ENCODE data around the gene DNM1. TPM values are rescaled to one million over a fixed set of nuclear protein-coding genes. Genes with fewer than 3 reads are reported as not detected.

DNM1 gene
- total and polyA plus RNA-seq, 10 of the 15 experiments (the other 5 are each of a cell fraction or from before 2014, with no cell fraction given), result 0.06 to 0.67 (median 0.19) TPM; not detected in 3

DNA sequence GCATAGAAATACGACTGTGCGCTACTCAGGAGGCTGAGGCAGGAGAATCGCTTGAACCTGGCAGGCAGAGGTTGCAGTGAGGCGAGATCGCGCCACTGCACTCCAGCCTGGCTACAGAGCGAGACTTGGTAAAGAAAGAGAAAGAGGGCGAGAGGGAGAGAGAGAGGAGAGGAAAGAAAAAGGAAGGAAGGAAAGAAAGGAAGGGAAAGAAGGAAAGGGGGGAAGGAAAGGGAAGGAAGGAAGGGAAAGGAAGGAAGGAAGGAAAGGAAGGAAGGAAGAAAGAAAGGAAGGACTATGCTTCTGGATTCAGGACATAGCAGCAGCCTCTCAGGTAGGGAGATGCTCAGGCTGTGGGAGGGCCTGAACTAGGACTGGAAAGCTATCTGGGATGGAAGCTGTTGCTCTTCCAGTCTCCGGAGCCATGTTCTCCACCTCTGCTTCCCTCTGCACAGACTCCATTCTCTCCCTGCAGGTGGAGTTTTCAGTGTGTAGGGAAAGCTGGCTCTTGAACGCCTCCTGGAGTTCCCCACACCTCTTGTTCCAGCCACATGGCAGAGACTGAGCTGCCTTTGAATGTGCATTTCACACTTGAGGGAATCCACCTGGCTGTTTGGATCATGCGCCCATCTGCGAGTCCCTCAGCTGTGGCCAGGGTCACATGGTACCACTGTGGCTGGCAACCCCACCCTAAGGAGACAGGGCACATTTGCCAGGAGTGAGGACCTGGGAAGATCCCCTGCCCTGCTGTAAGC is 82.0 kb downstream of the DNM1 start:
- RAD21 ChIA-PET (ENCODE audit: unreplicated experiment), result interaction anchor here (0.5 kb wide), 1 partner anchor 23 kb away, joined by 3 read pairs; no protein-coding TSS in a partner anchor
- Histone ChIP-seq H3K4me2 (ENCODE audit: control insufficient read depth, insufficient read depth) (no peak overlapping the region), H3K9me3 (replicated peaks; ENCODE audit: control insufficient read depth, insufficient read depth, low read length) (no peaks in the 10 kb centered on the region), H3K9ac (ENCODE audit: control insufficient read depth, insufficient read depth, low read length) (no peak overlapping the region), H3K27ac (ENCODE audit: control insufficient read depth, insufficient read depth) (no peak overlapping the region), H4K20me1 (ENCODE audit: control insufficient read depth, insufficient read depth) (no peaks in the 10 kb centered on the region), H3K79me2 (ENCODE audit: control insufficient read depth, insufficient read depth, low read length) (no peaks in the 10 kb centered on the region), H3K4me3 (no peak overlapping the region), H3K36me3 (ENCODE audit: control insufficient read depth in 2 of 2, insufficient read depth in 2 of 2, low read length in 1 of 2) (no peaks in the 10 kb centered on the region), H2AFZ (ENCODE audit: control insufficient read depth, low read depth, low read length) (no peak overlapping the region), H3K27me3 (replicated peaks in 1 of 2; ENCODE audit: control insufficient read depth in 2 of 2, insufficient read depth in 2 of 2, low read length in 1 of 2) (no peaks in the 10 kb centered on the region; a peak in 1 of 4 replicates), H3K4me1 (ENCODE audit: control insufficient read depth, insufficient read depth, low read length) (no peaks in the 10 kb centered on the region)
- SMC1A ChIA-PET (ENCODE audit: uncharacterized antibody, unreplicated experiment), result interaction anchor here (1.0 kb wide), 1 partner anchor 19 kb away, joined by 3 read pairs; no protein-coding TSS in a partner anchor
- no peak for TF ChIP-seq SMC3 (IDR thresholded peaks at IDR 0.05; ENCODE audit: borderline replicate concordance, low read length)
- TF ChIP-seq, protein P1, sequence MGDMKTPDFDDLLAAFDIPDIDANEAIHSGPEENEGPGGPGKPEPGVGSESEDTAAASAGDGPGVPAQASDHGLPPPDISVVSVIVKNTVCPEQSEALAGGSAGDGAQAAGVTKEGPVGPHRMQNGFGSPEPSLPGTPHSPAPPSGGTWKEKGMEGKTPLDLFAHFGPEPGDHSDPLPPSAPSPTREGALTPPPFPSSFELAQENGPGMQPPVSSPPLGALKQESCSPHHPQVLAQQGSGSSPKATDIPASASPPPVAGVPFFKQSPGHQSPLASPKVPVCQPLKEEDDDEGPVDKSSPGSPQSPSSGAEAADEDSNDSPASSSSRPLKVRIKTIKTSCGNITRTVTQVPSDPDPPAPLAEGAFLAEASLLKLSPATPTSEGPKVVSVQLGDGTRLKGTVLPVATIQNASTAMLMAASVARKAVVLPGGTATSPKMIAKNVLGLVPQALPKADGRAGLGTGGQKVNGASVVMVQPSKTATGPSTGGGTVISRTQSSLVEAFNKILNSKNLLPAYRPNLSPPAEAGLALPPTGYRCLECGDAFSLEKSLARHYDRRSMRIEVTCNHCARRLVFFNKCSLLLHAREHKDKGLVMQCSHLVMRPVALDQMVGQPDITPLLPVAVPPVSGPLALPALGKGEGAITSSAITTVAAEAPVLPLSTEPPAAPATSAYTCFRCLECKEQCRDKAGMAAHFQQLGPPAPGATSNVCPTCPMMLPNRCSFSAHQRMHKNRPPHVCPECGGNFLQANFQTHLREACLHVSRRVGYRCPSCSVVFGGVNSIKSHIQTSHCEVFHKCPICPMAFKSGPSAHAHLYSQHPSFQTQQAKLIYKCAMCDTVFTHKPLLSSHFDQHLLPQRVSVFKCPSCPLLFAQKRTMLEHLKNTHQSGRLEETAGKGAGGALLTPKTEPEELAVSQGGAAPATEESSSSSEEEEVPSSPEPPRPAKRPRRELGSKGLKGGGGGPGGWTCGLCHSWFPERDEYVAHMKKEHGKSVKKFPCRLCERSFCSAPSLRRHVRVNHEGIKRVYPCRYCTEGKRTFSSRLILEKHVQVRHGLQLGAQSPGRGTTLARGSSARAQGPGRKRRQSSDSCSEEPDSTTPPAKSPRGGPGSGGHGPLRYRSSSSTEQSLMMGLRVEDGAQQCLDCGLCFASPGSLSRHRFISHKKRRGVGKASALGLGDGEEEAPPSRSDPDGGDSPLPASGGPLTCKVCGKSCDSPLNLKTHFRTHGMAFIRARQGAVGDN (IDR thresholded peaks at IDR 0.05), result no peak
- TF ChIP-seq JUNB (IDR thresholded peaks at IDR 0.05), result no peak
- no peak for TF ChIP-seq CHD4 (IDR thresholded peaks at IDR 0.05)
- no peak for TF ChIP-seq KAT2A (conservative IDR thresholded peaks at IDR 0.05; ENCODE audit: control insufficient read depth, low read depth, low read length)
- no peak for TF ChIP-seq RB1 (IDR thresholded peaks at IDR 0.05; ENCODE audit: borderline replicate concordance)
- no peak for TF ChIP-seq HDAC2 (IDR thresholded peaks at IDR 0.05)
- TF ChIP-seq ASH2L (IDR thresholded peaks at IDR 0.05; ENCODE audit: borderline replicate concordance, low read depth), result no peak
- TF ChIP-seq ZNF24 (IDR thresholded peaks at IDR 0.05), result no peak
- TF ChIP-seq, protein P2, sequence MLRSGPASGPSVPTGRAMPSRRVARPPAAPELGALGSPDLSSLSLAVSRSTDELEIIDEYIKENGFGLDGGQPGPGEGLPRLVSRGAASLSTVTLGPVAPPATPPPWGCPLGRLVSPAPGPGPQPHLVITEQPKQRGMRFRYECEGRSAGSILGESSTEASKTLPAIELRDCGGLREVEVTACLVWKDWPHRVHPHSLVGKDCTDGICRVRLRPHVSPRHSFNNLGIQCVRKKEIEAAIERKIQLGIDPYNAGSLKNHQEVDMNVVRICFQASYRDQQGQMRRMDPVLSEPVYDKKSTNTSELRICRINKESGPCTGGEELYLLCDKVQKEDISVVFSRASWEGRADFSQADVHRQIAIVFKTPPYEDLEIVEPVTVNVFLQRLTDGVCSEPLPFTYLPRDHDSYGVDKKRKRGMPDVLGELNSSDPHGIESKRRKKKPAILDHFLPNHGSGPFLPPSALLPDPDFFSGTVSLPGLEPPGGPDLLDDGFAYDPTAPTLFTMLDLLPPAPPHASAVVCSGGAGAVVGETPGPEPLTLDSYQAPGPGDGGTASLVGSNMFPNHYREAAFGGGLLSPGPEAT (IDR thresholded peaks at IDR 0.05; ENCODE audit: low read depth), result no peak
- TF ChIP-seq RUNX3 (IDR thresholded peaks at IDR 0.05; ENCODE audit: low read length), result no peak
- DNase-seq (ENCODE audit: low read depth, low spot score) (no peak), FAIRE-seq (no peak), ATAC-seq (no peak)
- WGBS (ENCODE audit: insufficient coverage, insufficient replicate concordance, low lambda C conversion rate, missing lambda C conversion rate), result 75% methylated on average over 12 of the region's 12 CpGs
- intact Hi-C loops (cut with micrococcal nuclease; ENCODE audit: unreplicated experiment), result no loop called here
- CTCF ChIA-PET, result no interaction called here
- POLR2A ChIA-PET, result interaction anchor here (0.7 to 0.8 kb wide), 2 partner anchors 9 to 134 kb away, joined by 3 read pairs; partner anchors contain the start of genes GOLGA2 and SWI5
- BruUV-seq (replicated peaks), result no TSS peak
- in situ Hi-C loops (cut with MboI), result no loop called here
